ENCODE data around the gene SSU72.
"Not testable (repeated sequence)": the region's sequence is repeated elsewhere in the genome, so short reads cannot be mapped to it uniquely, and the experiment has no call there.

Gene SSU72

DNA sequence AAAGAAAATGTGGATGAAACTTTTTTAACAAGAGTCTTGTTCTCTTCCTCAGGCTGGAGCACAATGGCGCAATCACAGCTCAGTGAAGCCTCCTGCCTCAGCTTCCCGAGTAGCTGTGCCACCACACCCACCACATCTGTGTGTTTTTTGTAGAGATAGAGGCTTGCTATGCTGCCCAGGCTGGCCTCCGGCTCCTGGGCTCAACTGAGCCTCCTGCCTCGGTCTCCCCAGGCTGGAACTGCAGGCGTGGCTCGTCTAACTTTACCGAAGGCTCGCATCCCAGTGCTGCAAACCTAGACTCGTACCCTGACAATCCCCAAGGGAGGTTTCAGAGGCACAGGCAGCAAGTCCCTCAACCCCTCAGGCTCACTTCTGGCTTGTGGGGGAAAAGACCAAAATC lies 14.5 kb downstream of the SSU72 start:
- H2AFZ ChIP-seq (ENCODE audit: low read depth), result no peak overlapping the region
- 0 out of 2 replicates have a peak, but pooled peaks cover 6% of the 10 kb centered on the region for H4K20me1 ChIP-seq (ENCODE audit: insufficient read depth)
- H3K9ac ChIP-seq, result no peak overlapping the region
- H3K79me2 ChIP-seq (ENCODE audit: insufficient read depth, low read depth), result peaks cover 33% of the 10 kb centered on the region; the same call in 1 of the 2 replicates
- no peak overlapping the region for H3K27ac ChIP-seq
- H3K27me3 ChIP-seq (ENCODE audit: insufficient read depth, low read depth), result no peaks in the 10 kb centered on the region
- peaks cover 6% of the 10 kb centered on the region; the same call in 1 of the 2 replicates for H3K36me3 ChIP-seq (ENCODE audit: insufficient read depth)
- H3K4me1 ChIP-seq (ENCODE audit: low read depth, poor library complexity, severe bottlenecking), result no peaks in the 10 kb centered on the region
- TF ChIP-seq, protein P1, sequence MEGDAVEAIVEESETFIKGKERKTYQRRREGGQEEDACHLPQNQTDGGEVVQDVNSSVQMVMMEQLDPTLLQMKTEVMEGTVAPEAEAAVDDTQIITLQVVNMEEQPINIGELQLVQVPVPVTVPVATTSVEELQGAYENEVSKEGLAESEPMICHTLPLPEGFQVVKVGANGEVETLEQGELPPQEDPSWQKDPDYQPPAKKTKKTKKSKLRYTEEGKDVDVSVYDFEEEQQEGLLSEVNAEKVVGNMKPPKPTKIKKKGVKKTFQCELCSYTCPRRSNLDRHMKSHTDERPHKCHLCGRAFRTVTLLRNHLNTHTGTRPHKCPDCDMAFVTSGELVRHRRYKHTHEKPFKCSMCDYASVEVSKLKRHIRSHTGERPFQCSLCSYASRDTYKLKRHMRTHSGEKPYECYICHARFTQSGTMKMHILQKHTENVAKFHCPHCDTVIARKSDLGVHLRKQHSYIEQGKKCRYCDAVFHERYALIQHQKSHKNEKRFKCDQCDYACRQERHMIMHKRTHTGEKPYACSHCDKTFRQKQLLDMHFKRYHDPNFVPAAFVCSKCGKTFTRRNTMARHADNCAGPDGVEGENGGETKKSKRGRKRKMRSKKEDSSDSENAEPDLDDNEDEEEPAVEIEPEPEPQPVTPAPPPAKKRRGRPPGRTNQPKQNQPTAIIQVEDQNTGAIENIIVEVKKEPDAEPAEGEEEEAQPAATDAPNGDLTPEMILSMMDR (conservative IDR thresholded peaks at IDR 0.05; ENCODE audit: low read depth, low read length), result no peak
- H3K4me3 ChIP-seq (IDR thresholded peaks at IDR 0.05; ENCODE audit: insufficient read depth, low read depth, low read length), result no peak overlapping the region
- H3K4me2 ChIP-seq, result no peak overlapping the region

DNA sequence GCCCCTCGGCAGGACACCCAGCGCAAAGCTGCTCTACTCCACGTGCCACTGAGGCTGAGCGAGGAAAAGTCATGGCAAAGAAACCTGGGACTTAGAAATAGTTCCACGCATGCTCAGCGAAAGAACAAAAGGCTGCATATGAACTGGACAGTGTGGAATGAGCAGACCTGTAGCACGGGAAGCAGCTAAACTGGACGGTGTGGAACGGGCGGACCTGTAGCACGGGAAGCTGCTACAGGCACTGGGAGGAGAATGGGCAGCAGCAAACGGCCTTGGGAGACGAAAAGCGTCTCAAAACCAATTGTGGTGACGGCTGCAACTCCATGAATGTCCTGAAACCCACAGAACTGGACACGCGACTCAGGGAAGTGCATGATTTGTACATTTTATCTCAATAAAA lies 15.6 kb downstream of the SSU72 start:
- peaks cover 22% of the 10 kb centered on the region; the same call in 1 of the 2 replicates for H3K79me2 ChIP-seq (ENCODE audit: insufficient read depth, low read depth)
- H3K4me3 ChIP-seq (IDR thresholded peaks at IDR 0.05; ENCODE audit: insufficient read depth, low read depth, low read length), result no peak overlapping the region
- H4K20me1 ChIP-seq (ENCODE audit: insufficient read depth), result no peaks in the 10 kb centered on the region
- no peaks in the 10 kb centered on the region for H3K4me1 ChIP-seq (ENCODE audit: low read depth, poor library complexity, severe bottlenecking)
- no peaks in the 10 kb centered on the region; the same call in 1 of the 2 replicates for H3K36me3 ChIP-seq (ENCODE audit: insufficient read depth)
- no peak overlapping the region for H3K9ac ChIP-seq
- TF ChIP-seq, protein P1 (conservative IDR thresholded peaks at IDR 0.05; ENCODE audit: low read depth, low read length), result no peak
- no peak overlapping the region for H3K27ac ChIP-seq
- H2AFZ ChIP-seq (ENCODE audit: low read depth), result no peak overlapping the region
- no peak overlapping the region for H3K4me2 ChIP-seq
- no peaks in the 10 kb centered on the region for H3K27me3 ChIP-seq (ENCODE audit: insufficient read depth, low read depth)

DNA sequence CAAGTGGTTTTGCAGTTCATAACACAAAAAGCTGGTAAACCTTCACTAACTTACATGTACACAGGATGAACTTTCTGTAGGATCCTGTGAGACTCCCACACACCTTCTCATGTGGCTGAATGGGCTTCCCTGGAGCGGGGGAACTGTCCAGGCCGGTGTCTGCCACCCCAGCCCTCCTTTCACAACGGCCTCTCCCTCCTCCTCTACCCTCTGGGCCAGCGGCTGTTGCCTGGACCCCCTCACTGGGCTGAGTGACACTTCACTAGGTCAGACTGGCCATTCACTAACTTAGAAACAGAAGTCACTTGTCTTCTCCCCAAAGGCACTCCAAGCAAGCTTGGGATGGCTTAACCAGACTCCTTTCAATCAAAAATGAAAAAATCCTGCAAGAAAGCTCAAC lies 16.1 kb downstream of the SSU72 start:
- H2AFZ ChIP-seq (ENCODE audit: low read depth), result no peak overlapping the region
- no peaks in the 10 kb centered on the region for H4K20me1 ChIP-seq (ENCODE audit: insufficient read depth)
- no peak overlapping the region for H3K9ac ChIP-seq
- no peaks in the 10 kb centered on the region; the same call in 1 of the 2 replicates for H3K36me3 ChIP-seq (ENCODE audit: insufficient read depth)
- no peak overlapping the region for H3K4me2 ChIP-seq
- TF ChIP-seq, protein P1 (conservative IDR thresholded peaks at IDR 0.05; ENCODE audit: low read depth, low read length), result no peak
- no peak overlapping the region for H3K27ac ChIP-seq
- no peaks in the 10 kb centered on the region for H3K27me3 ChIP-seq (ENCODE audit: insufficient read depth, low read depth)
- no peaks in the 10 kb centered on the region for H3K4me1 ChIP-seq (ENCODE audit: low read depth, poor library complexity, severe bottlenecking)
- H3K79me2 ChIP-seq (ENCODE audit: insufficient read depth, low read depth), result peaks cover 17% of the 10 kb centered on the region; the same call in 1 of the 2 replicates
- no peak overlapping the region for H3K4me3 ChIP-seq (IDR thresholded peaks at IDR 0.05; ENCODE audit: insufficient read depth, low read depth, low read length)

DNA sequence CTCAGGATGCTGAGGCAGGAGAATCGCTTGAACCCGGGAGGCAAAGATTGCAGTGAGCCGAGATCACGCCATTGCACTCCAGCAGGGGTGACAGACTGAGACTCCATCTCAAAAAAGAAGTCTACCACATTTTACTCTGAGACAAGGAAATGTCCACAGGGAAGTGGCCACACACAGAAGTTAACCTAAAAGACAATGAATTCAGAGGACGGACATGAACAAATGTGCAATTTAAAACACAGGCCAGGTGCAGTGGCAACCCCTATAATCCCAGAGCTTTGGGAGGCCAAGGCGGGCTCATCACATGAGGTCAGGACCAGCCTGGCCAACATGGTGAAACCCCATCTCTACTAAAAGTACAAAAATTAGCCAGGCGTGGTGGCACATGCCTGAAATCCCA lies 17.0 kb downstream of the SSU72 start:
- H2AFZ ChIP-seq (ENCODE audit: low read depth); H3K9ac ChIP-seq; H3K79me2 ChIP-seq (ENCODE audit: insufficient read depth, low read depth); H3K4me3 ChIP-seq (IDR thresholded peaks at IDR 0.05; ENCODE audit: insufficient read depth, low read depth, low read length); H3K4me2 ChIP-seq; H3K36me3 ChIP-seq (ENCODE audit: insufficient read depth); H3K27me3 ChIP-seq (ENCODE audit: insufficient read depth, low read depth); H4K20me1 ChIP-seq (ENCODE audit: insufficient read depth); H3K4me1 ChIP-seq (ENCODE audit: low read depth, poor library complexity, severe bottlenecking); H3K27ac ChIP-seq: not testable (repeated sequence)

DNA sequence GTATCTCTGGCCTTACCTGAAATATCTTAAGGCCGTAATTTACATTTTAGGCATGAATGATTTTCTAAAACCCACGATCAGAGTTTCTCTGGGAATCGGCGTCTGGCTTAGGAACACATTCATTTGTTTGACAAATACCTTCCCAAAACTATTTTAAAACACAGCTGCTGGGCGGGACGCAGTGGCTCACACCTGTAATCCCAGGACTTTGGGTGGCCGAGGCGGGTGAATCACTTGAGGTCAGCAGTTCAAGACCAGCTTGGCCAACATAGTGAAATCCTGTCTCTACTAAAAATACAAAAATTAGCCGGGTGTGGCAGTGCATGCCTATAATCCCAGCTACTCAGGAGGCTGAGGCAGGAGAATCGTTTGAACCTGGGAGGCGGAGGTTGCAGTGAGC lies 17.7 kb downstream of the SSU72 start:
- H3K79me2 ChIP-seq (ENCODE audit: insufficient read depth, low read depth); H3K4me1 ChIP-seq (ENCODE audit: low read depth, poor library complexity, severe bottlenecking); H3K27me3 ChIP-seq (ENCODE audit: insufficient read depth, low read depth); H3K36me3 ChIP-seq (ENCODE audit: insufficient read depth); H2AFZ ChIP-seq (ENCODE audit: low read depth); H3K27ac ChIP-seq; H3K9ac ChIP-seq; H3K4me3 ChIP-seq (IDR thresholded peaks at IDR 0.05; ENCODE audit: insufficient read depth, low read depth, low read length); H3K4me2 ChIP-seq; H4K20me1 ChIP-seq (ENCODE audit: insufficient read depth): not testable (repeated sequence)
